ENCODE results near the gene RSPO3.

The RSPO3 gene

GRCh38 chr6:127164036-127164435, 45.6 kb downstream of the RSPO3 start:
- no peak for DNase-seq

GRCh38 chr6:127164565-127164964, 46.1 kb downstream of the RSPO3 start:
- DNase-seq = no peak

- no peak for DNase-seq
These were observed 54.9 kb downstream of the RSPO3 start for GRCh38 chr6:127173156-127173940.

GRCh38 chr6:127176146-127176545, 57.7 kb downstream of the RSPO3 start:
- no peak for DNase-seq

GRCh38 chr6:127177030-127177922, 58.8 kb downstream of the RSPO3 start:
- no peak for DNase-seq

- no peak for DNase-seq
These were observed 59.4 kb downstream of the RSPO3 start for GRCh38 chr6:127177923-127178231.

GRCh38 chr6:127178746-127179145, 60.3 kb downstream of the RSPO3 start:
- DNase-seq = no peak

- no peak for DNase-seq
These were observed 62.0 kb downstream of the RSPO3 start for GRCh38 chr6:127180426-127180825.

- DNase-seq = peak in 1 of 2 donors; percentile 33
These were observed 64.0 kb downstream of the RSPO3 start for GRCh38 chr6:127182501-127182900.

- DNase-seq = no peak
These were observed 67.0 kb downstream of the RSPO3 start for GRCh38 chr6:127185437-127185995.

GRCh38 chr6:127186889-127187288, 68.4 kb downstream of the RSPO3 start:
- DNase-seq = peak; percentile 75 to 85

- DNase-seq = peak; percentile 62 to 63
These were observed 70.3 kb downstream of the RSPO3 start for GRCh38 chr6:127188744-127189143.

GRCh38 chr6:127190552-127190951, 72.1 kb downstream of the RSPO3 start:
- peak; percentile 47 to 57 for DNase-seq

GRCh38 chr6:127191716-127192115, 73.2 kb downstream of the RSPO3 start:
- DNase-seq = no peak

- peak; percentile 60 to 89 for DNase-seq
These were observed 74.6 kb downstream of the RSPO3 start for GRCh38 chr6:127192911-127193541.

GRCh38 chr6:127195833-127196232, 77.4 kb downstream of the RSPO3 start:
- DNase-seq = no peak

GRCh38 chr6:127198549-127198948, 80.1 kb downstream of the RSPO3 start:
- DNase-seq = peak; percentile 77 to 91

GRCh38 chr6:127199470-127199869, 81.0 kb downstream of the RSPO3 start:
- peak; percentile 30 to 72 for DNase-seq

- DNase-seq = no peak
These were observed 81.6 kb downstream of the RSPO3 start for GRCh38 chr6:127200114-127200513.

- DNase-seq = peak; percentile 24 to 28
These were observed 82.8 kb downstream of the RSPO3 start for GRCh38 chr6:127201321-127201720.

- no peak for DNase-seq
These were observed 84.2 kb downstream of the RSPO3 start for GRCh38 chr6:127202676-127203075.

- DNase-seq = peak; percentile 65 to 81
These were observed 85.8 kb downstream of the RSPO3 start for GRCh38 chr6:127204281-127204680.

- DNase-seq = no peak
These were observed 86.6 kb downstream of the RSPO3 start for GRCh38 chr6:127205036-127205435.
